HG03354 (cell line): ENCODE results near the gene PARPBP.
"Not testable (repeated sequence)": the region's sequence is repeated elsewhere in the genome, so short reads cannot be mapped to it uniquely, and the experiment has no call there.

ENCODE experiments used
- ATAC-seq: cut with Tn5 transposase; IDR thresholded peaks from one replicate; pipeline ENCODE4 v1.9.1; 2021; ENCODE audit warnings: mild to moderate bottlenecking; ENCODE audit not compliant: unreplicated experiment, poor library complexity, severe bottlenecking

The PARPBP gene

DNA sequence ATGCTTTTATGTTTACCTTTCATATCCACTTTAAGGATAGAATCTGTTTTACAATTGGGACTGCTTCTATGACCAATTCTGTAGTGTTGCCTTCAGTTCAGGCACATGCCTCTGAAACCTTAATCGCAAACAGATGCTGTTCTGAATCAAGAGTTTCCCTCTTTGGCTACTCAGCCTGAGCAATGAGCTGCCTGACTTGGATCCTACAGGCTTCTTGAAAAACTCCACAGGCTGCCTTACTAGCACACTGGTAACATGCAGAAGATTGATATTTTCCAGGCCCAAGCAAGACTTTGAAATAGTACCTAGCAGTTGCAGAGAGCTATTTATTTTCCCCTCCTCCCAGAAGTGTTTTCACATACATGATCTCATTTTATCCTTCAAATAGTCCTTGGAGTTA lies 112.5 kb downstream of the PARPBP start:
- no peak for ATAC-seq

GRCh38 chr12:102234599-102234998 lies 114.6 kb downstream of the PARPBP start:
- ATAC-seq, result no peak

DNA sequence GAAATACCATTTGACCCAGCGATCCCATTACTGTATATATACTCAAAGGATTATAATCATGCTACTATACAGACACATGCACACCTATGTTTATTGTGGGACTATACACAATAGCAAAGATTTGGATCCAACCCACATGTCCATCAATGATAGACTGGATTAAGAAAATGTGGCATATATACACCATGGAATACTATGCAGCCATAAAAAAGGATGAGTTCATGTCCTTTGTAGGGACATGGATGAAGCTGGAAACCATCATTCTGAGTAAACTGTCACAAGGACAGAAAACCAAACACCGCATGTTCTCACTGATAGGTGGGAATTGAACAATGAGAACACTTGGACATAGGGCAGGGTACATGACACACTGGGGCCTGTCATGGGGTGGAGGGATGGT lies 120.9 kb downstream of the PARPBP start:
- not testable (repeated sequence) for ATAC-seq
